PC-9 (cell line): ENCODE data around the gene ROBO1.

Experiments used
- CTCF ChIP-seq: fragments of 200-600 bp; sonication (generic); conservative IDR thresholded peaks from 2 replicates; pipeline ENCODE4 v1.6.1; 2017; ENCODE audit warnings: mixed run types, antibody characterized with exemption, mild to moderate bottlenecking, moderate library complexity
- EZH2 ChIP-seq: fragments of 200-600 bp; sonication (generic); IDR thresholded peaks from 2 replicates; pipeline ENCODE4 v1.8.0; 2017; ENCODE audit warnings: antibody characterized with exemption, low read depth

DNA sequence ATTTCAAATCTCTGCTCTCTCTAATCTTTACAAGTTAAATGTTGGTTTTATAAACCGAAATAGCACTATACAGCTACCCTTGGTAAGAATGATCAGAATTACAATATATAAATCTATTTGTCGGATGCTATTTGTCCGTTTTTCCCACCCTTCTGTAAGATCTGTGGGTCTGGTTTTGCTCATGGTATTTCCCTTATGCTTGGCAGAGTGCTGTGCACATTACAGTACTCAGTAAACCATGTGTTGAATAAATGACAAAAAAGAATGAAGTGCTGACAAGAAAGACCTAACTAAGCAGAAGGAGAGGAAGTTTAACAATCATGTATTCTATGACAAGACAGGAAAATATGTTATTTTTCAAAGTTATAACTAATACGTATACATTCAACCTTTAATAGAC, 827.2 kb downstream of the ROBO1 start:
- TF ChIP-seq CTCF (no peak), EZH2 (no peak)
